K562 (cell line): ENCODE results near the gene GLI3. TPM values are rescaled to one million over a fixed set of nuclear protein-coding genes. Genes with fewer than 3 reads are reported as not detected.

Source experiments
- PHF21A ChIP-seq: fragments of 450-650 bp; IDR thresholded peaks from 2 replicates; pipeline ENCODE4 v1.6.1; 2017; ENCODE audit warnings: low read depth, borderline replicate concordance
- polyA plus RNA-seq, 8 experiments: library from polyadenylated mRNA; depleted of rRNA in 4 of 8; stranded (reverse) in 5 of 8; unstranded in 3 of 8; fragments of >200 nt; fragmentation: Nextera tagmentation in 2 of 8; fragmentation: Illumina TruSeq in 1 of 8; extraction: Ambion mirVana in 2 of 8; extraction: Trizol in 1 of 8; gene quantifications; 2 replicates each; pipeline versions ENCODE4 v1.2.1 to v1.2.3, GENCODE V29; 2011 to 2014; ENCODE audit warnings: inconsistent platforms in 1 of 8, missing spikeins in 1 of 8
- total RNA-seq, 7 experiments: library from RNA; depleted of rRNA in 6 of 7; stranded (reverse); fragments of >200 nt in 6 of 7; fragmentation: Illumina TruSeq in 2 of 7; extraction: Trizol in 2 of 7; gene quantifications; 2 replicates each; pipeline versions ENCODE4 v1.2.1 to v1.2.3, GENCODE V29; 2011 to 2021; ENCODE audit warnings: low replicate concordance in 1 of 7
- TF ChIP-seq, protein P1 (sequence below): sonication (generic); formaldehyde crosslinking; IDR thresholded peaks from 2 replicates; pipeline ENCODE4 v1.8.0; 2022; ENCODE audit warnings: mild to moderate bottlenecking, missing genetic modification reagents
- TF ChIP-seq, protein P2 (sequence below), 2 experiments: fragments of 450-650 bp; IDR thresholded peaks; 2 replicates each; pipeline ENCODE4 v1.6.1; 2016; ENCODE audit warnings: mild to moderate bottlenecking in 2 of 2, borderline replicate concordance in 1 of 2, low read depth in 1 of 2, moderate library complexity in 1 of 2
- TF ChIP-seq, protein P3 (sequence below): fragments of 250-450 bp; sonication (Bioruptor Pico); IDR thresholded peaks from 2 replicates; pipeline ENCODE4 v1.6.1; 2021; ENCODE audit warnings: mild to moderate bottlenecking

The GLI3 gene
- total and polyA plus RNA-seq, 9 of the 15 experiments (the other 6 are each of a cell fraction or from before 2014, with no cell fraction given), result 0.01 to 0.18 (median 0.07) TPM; not detected in 6

DNA sequence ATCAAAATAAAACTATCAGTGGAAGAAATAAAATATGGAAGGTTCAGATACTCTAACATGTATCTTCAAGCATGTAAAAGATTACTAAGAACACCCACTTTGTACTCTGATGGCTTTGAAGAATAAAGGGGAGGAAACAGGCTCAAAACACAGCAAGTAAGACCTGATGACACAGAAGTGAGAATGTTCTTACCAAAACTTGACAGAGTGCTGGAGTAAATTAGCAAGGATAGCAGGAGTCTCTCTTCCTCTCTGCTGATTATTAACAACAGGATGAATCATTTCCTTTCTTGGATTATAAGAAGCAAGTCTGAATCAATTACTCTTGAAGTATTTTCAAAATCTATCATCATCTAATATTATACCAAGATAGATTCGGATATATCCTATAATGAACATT is 47.5 kb downstream of the GLI3 start (continued):
- TF ChIP-seq, protein P1, sequence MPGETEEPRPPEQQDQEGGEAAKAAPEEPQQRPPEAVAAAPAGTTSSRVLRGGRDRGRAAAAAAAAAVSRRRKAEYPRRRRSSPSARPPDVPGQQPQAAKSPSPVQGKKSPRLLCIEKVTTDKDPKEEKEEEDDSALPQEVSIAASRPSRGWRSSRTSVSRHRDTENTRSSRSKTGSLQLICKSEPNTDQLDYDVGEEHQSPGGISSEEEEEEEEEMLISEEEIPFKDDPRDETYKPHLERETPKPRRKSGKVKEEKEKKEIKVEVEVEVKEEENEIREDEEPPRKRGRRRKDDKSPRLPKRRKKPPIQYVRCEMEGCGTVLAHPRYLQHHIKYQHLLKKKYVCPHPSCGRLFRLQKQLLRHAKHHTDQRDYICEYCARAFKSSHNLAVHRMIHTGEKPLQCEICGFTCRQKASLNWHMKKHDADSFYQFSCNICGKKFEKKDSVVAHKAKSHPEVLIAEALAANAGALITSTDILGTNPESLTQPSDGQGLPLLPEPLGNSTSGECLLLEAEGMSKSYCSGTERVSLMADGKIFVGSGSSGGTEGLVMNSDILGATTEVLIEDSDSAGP (CRISPR knock-in tag), result no peak
- TF ChIP-seq, protein P2, sequence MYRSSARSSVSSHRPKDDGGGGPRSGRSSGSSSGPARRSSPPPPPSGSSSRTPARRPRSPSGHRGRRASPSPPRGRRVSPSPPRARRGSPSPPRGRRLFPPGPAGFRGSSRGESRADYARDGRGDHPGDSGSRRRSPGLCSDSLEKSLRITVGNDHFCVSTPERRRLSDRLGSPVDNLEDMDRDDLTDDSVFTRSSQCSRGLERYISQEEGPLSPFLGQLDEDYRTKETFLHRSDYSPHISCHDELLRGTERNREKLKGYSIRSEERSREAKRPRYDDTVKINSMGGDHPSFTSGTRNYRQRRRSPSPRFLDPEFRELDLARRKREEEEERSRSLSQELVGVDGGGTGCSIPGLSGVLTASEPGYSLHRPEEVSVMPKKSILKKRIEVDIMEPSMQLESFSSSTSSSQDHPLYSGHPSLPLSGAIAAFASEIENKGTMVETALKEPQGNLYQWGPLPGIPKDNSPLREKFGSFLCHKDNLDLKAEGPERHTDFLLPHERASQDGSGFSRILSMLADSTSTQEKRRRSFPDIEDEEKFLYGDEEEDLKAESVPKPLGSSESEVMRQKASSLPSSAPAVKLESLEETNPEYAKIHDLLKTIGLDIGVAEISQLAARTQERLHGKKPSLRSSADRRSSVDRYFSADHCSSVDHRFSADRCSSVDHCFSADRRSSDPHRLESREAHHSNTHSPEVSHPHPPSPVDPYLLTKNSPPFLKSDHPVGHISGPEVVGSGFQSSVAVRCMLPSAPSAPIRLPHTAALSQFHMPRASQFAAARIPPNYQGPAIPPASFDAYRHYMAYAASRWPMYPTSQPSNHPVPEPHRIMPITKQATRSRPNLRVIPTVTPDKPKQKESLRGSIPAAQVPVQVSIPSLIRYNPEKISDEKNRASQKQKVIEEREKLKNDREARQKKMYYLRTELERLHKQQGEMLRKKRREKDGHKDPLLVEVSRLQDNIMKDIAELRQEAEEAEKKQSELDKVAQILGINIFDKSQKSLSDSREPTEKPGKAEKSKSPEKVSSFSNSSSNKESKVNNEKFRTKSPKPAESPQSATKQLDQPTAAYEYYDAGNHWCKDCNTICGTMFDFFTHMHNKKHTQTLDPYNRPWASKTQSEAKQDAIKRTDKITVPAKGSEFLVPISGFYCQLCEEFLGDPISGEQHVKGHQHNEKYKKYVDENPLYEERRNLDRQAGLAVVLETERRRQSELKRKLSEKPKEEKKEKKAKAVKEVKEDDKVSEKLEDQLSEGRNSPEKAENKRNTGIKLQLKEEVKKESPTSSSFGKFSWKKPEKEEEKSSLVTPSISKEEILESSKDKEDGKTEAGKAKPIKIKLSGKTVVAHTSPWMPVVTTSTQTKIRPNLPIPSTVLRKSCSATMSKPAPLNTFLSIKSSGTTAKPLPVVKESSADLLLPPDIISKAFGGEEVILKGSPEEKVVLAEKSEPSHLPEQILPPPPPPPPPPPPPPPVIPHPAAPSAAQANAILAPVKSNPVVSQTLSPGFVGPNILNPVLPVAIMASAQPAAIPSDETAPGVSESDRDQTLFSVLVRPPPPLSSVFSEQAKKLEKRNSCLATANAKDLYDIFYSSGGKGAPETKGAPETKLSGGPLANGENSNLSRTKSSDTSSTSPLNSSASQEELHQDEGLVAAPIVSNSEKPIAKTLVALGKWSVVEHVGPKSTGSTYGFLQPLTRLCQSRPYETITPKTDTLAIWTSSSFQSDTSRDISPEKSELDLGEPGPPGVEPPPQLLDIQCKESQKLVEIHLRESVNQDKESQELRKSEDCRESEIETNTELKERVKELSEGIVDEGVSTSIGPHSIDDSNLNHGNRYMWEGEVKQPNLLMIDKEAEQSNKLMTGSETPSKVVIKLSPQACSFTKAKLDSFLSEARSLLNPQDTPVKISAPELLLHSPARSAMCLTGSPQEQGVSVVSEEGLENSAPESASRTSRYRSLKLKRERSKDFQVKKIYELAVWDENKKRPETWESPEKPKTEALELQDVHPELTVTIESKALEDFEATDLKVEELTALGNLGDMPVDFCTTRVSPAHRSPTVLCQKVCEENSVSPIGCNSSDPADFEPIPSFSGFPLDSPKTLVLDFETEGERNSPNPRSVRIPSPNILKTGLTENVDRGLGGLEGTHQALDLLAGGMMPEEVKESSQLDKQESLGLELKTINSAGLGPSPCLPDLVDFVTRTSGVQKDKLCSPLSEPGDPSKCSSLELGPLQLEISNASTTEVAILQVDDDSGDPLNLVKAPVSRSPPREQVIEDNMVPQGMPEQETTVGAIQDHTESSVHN (IDR thresholded peaks at IDR 0.05; ENCODE audit: borderline replicate concordance in 1 of 2, low read depth in 1 of 2), result no peak
- TF ChIP-seq PHF21A, result no peak
- TF ChIP-seq, protein P3, sequence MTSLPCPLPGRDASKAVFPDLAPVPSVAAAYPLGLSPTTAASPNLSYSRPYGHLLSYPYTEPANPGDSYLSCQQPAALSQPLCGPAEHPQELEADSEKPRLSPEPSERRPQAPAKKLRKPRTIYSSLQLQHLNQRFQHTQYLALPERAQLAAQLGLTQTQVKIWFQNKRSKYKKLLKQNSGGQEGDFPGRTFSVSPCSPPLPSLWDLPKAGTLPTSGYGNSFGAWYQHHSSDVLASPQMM (CRISPR knock-in tag), result no peak
